IMR-90 (cell line): ENCODE measurements around the gene EPS8. TPM values are rescaled to one million over a fixed set of nuclear protein-coding genes. Genes with fewer than 3 reads are reported as not detected.

Source experiments
- ATAC-seq: fragments of 200-7000 bp; cut with Tn5 transposase; 2 replicates; pipeline ENCODE4 v1.9.1; 2020; ENCODE audit warnings: low read depth, mild to moderate bottlenecking, moderate library complexity
- BruUV-seq: library from RNA; stranded (reverse); fragments of 400-500 nt; replicated peaks from 2 replicates; lab custom pipeline; 2021; lab: Mats Ljungman, UMichigan
- CTCF ChIA-PET: fragments of 300-600 bp; formaldehyde crosslinking; extraction: SDS; loops from one replicate; lab custom pipeline; 2021; ENCODE audit warnings: antibody characterized with exemption; lab: Yijun Ruan, JAX
- POLR2A ChIA-PET: fragments of 300-600 bp; sonication (Branson Sonifier 250); formaldehyde crosslinking; loops from one replicate; lab custom pipeline; 2022; ENCODE audit warnings: antibody characterized with exemption; ENCODE audit not compliant: unreplicated experiment; lab: Charles Lee
- DNase-seq: peaks from one replicate; pipeline ENCODE4 v3.0.0; 2013
- H2AFZ ChIP-seq: replicated peaks from 2 replicates; pipeline ENCODE3; 2013; ENCODE audit warnings: low read length, mild to moderate bottlenecking; ENCODE audit not compliant: poor library complexity
- H2AK5ac ChIP-seq: 2 replicates; pipeline ENCODE4 v1.6.1; 2013; ENCODE audit warnings: low read depth, low read length, inconsistent platforms
- H2AK9ac ChIP-seq: replicated peaks from 2 replicates; pipeline ENCODE3; 2013; ENCODE audit warnings: mild to moderate bottlenecking, low read depth, low read length, moderate library complexity; ENCODE audit not compliant: poor library complexity
- H2BK120ac ChIP-seq: 2 replicates; pipeline ENCODE4 v1.6.1; 2013; ENCODE audit warnings: low read depth, low read length, inconsistent platforms
- H2BK15ac ChIP-seq: 3 replicates; pipeline ENCODE4 v1.6.1; 2013; ENCODE audit warnings: low read depth, low read length, inconsistent platforms
- H2BK20ac ChIP-seq: 2 replicates; pipeline ENCODE4 v1.6.1; 2013; ENCODE audit warnings: low read depth, mild to moderate bottlenecking, inconsistent platforms, low read length, moderate library complexity
- H2BK5ac ChIP-seq: 2 replicates; pipeline ENCODE4 v1.6.1; 2013; ENCODE audit warnings: mild to moderate bottlenecking, low read depth, low read length, inconsistent platforms; ENCODE audit not compliant: poor library complexity, severe bottlenecking
- H3K14ac ChIP-seq: replicated peaks from 2 replicates; pipeline ENCODE4 v1.6.1; 2013; ENCODE audit warnings: low read depth, low read length, inconsistent platforms
- H3K18ac ChIP-seq: 2 replicates; pipeline ENCODE4 v1.6.1; 2013; ENCODE audit warnings: low read depth, low read length, control low read depth
- H3K23ac ChIP-seq: 2 replicates; pipeline ENCODE4 v1.6.1; 2013; ENCODE audit warnings: low read depth, low read length, inconsistent platforms
- H3K27ac ChIP-seq: 2 replicates; pipeline ENCODE4 v1.5.1; 2013; ENCODE audit warnings: mild to moderate bottlenecking, control low read depth, low read length; ENCODE audit not compliant: insufficient read depth
- H3K27me3 ChIP-seq: 2 replicates; pipeline ENCODE4 v1.6.1; 2013; ENCODE audit warnings: low read length; ENCODE audit not compliant: control insufficient read depth, insufficient read depth
- H3K36me3 ChIP-seq: 2 replicates; pipeline ENCODE4 v1.6.1; 2013; ENCODE audit warnings: low read length, mixed read lengths; ENCODE audit not compliant: control insufficient read depth, insufficient read depth
- H3K4ac ChIP-seq: 2 replicates; pipeline ENCODE4 v1.6.1; 2013; ENCODE audit warnings: low read depth, low read length, inconsistent platforms
- H3K4me1 ChIP-seq: 2 replicates; pipeline ENCODE4 v1.6.1; 2013; ENCODE audit warnings: low read length, mixed read lengths; ENCODE audit not compliant: control insufficient read depth, insufficient read depth
- H3K4me2 ChIP-seq: 2 replicates; pipeline ENCODE4 v1.6.1; 2013; ENCODE audit warnings: low read depth, mild to moderate bottlenecking, control low read depth, low read length, moderate library complexity
- H3K4me3 ChIP-seq: 2 replicates; pipeline ENCODE4 v1.5.1; 2013; ENCODE audit warnings: low read depth, mild to moderate bottlenecking, control low read depth, low read length, moderate library complexity; ENCODE audit not compliant: insufficient read depth
- H3K56ac ChIP-seq: 2 replicates; pipeline ENCODE4 v1.6.1; 2013; ENCODE audit warnings: low read length, inconsistent platforms; ENCODE audit not compliant: insufficient read depth; ENCODE audit errors: extremely low read depth
- H3K79me1 ChIP-seq, 2 experiments: 2 replicates each; pipeline ENCODE4 v1.6.1; 2013; ENCODE audit warnings: low read length in 2 of 2, inconsistent platforms in 1 of 2, low read depth in 1 of 2
- H3K9ac ChIP-seq: 2 replicates; pipeline ENCODE4 v1.6.1; 2013; ENCODE audit warnings: low read depth, low read length, control low read depth
- H3K9me1 ChIP-seq: 2 replicates; pipeline ENCODE4 v1.6.1; 2013; ENCODE audit warnings: low read length, inconsistent platforms; ENCODE audit not compliant: insufficient read depth
- H3K9me3 ChIP-seq: 2 replicates; pipeline ENCODE4 v1.6.1; 2013; ENCODE audit warnings: low read length; ENCODE audit not compliant: control insufficient read depth, insufficient read depth
- H4K20me1 ChIP-seq: 2 replicates; pipeline ENCODE4 v1.6.1; 2013; ENCODE audit warnings: low read length, inconsistent platforms; ENCODE audit not compliant: insufficient read depth
- H4K5ac ChIP-seq: 2 replicates; pipeline ENCODE4 v1.6.1; 2013; ENCODE audit warnings: mild to moderate bottlenecking, low read depth, low read length, control low read depth
- H4K8ac ChIP-seq, 2 experiments: 2 replicates each; pipeline ENCODE4 v1.6.1; 2013; ENCODE audit warnings: low read depth in 2 of 2, low read length in 2 of 2, control low read depth in 1 of 2, inconsistent platforms in 1 of 2
- H4K91ac ChIP-seq: 2 replicates; pipeline ENCODE4 v1.6.1; 2013; ENCODE audit warnings: low read depth, low read length, inconsistent platforms; ENCODE audit not compliant: insufficient read depth
- FOS ChIP-seq: fragments of 150-350 bp; IDR thresholded peaks from 2 replicates; pipeline ENCODE4 v1.6.1; 2016; ENCODE audit warnings: low read depth, low read length
- MAFK ChIP-seq: IDR thresholded peaks from 2 replicates; pipeline ENCODE4 v1.6.1; 2012; ENCODE audit warnings: low read depth, low read length, improper control_type of control experiment
- MAZ ChIP-seq: IDR thresholded peaks from 2 replicates; pipeline ENCODE4 v1.6.1; 2012; ENCODE audit warnings: low read depth, mild to moderate bottlenecking, low read length, improper control_type of control experiment, moderate library complexity, borderline replicate concordance
- MXI1 ChIP-seq: IDR thresholded peaks from 2 replicates; pipeline ENCODE4 v1.6.1; 2012; ENCODE audit warnings: low read depth, mild to moderate bottlenecking, low read length, moderate library complexity, borderline replicate concordance
- POLR2A ChIP-seq: IDR thresholded peaks from 2 replicates; pipeline ENCODE4 v1.6.1; 2012; ENCODE audit warnings: mild to moderate bottlenecking, low read depth, low read length
- SMC3 ChIP-seq: fragments of 150-350 bp; IDR thresholded peaks from 2 replicates; pipeline ENCODE4 v1.6.1; 2016; ENCODE audit warnings: low read depth, mild to moderate bottlenecking, antibody characterized with exemption, low read length, moderate library complexity
- USF2 ChIP-seq: fragments of 150-350 bp; IDR thresholded peaks from 2 replicates; pipeline ENCODE4 v1.6.1; 2017; ENCODE audit warnings: mild to moderate bottlenecking, antibody characterized with exemption, low read length, low read depth
- WGBS, 2 experiments: methylation state at CpG; one replicate each; pipeline versions ENCODE4 v1.1.5 to v1.1.7; 2013; ENCODE audit warnings: missing lambda C conversion rate in 2 of 2; ENCODE audit not compliant: insufficient read length in 1 of 2; ENCODE audit errors: extremely low coverage in 2 of 2; 5-methylcytosine and 5-hydroxymethylcytosine counted together
- dilution Hi-C: fragments of 300-500 bp; cut with HindIII; formaldehyde crosslinking; loops from one replicate; pipeline ENCODE4 v1.14.3; 2018; ENCODE audit warnings: low sequenced_read_pairs; ENCODE audit not compliant: unreplicated experiment
- in situ Hi-C: fragments of 300-500 bp; cut with MboI; formaldehyde crosslinking; loops from 3 replicates; pipeline ENCODE4 v1.14.3; 2019; ENCODE audit warnings: low sequenced_read_pairs, inconsistent platforms, mixed read lengths
- intact Hi-C: fragments of 100-400 bp; cut with micrococcal nuclease; formaldehyde crosslinking; loops from 2 replicates; pipeline ENCODE4 v1.10.0; 2022
- polyA plus RNA-seq, 3 experiments: library from polyadenylated mRNA; depleted of rRNA; stranded (reverse); fragments of >200 nt; gene quantifications; 2 replicates each; pipeline ENCODE4 v1.2.3, GENCODE V29; 2012; ENCODE audit warnings: low replicate concordance in 1 of 3
- total RNA-seq: library from RNA; depleted of rRNA; stranded (reverse); fragments of >200 nt; gene quantifications from 2 replicates; pipeline ENCODE4 v1.2.3, GENCODE V29; 2012

Gene EPS8
- total and polyA plus RNA-seq, 2 of the 4 experiments (the other 2 are of a cell fraction) = 45.1 to 104 TPM

DNA sequence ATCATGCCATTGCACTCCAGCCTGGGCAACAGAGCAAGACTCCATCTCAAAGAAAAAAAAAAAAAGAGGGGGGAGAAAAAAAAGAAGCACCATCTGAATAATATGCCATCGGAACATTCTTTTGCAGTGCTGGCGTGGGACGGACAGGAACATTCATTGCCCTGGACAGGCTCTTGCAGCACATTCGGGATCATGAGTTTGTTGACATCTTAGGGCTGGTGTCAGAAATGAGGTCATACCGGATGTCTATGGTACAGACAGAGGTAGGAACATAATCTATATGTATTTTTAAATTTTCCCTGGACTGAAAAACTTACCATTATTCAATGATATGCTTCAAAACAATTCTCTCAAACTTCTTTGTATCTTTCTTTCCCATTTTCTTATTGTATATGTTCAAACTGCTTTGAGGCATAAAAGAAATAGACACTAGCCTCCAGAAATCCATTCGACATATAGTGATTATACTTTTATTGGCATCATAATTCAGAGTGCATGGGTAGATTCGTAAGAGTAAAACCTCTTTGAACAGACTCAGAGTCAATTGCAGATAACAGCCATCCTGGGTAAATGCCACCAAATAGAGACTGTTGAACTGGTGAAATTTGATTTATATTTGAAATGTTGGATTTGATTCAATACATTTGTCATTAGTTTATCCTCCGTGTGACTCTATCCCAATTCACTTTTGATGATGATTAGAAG, 199.7 kb downstream of the EPS8 start:
- no peak overlapping the region for H3K23ac ChIP-seq
- no peak overlapping the region for H3K18ac ChIP-seq
- H4K5ac ChIP-seq = no peak overlapping the region
- in situ Hi-C loops (loop anchor here (5.0 kb wide), 1 partner anchor 57 kb away; no protein-coding TSS in a partner anchor), dilution Hi-C loops (no loop called here), intact Hi-C loops (loop anchor here (1.0 to 10.0 kb wide), 4 partner anchors 199 to 435 kb away; no protein-coding TSS in a partner anchor)
- no TSS peak for BruUV-seq
- no CpG with 5 or more reads among the region's 8 CpGs for WGBS, 2 experiments
- H3K36me3 ChIP-seq = no peaks in the 10 kb centered on the region
- no peaks in the 10 kb centered on the region for H3K79me1 ChIP-seq
- no peak for TF ChIP-seq USF2
- no peak for TF ChIP-seq FOS
- no peak for TF ChIP-seq POLR2A
- TF ChIP-seq MAZ = no peak
- no peak for TF ChIP-seq SMC3
- TF ChIP-seq MAFK = no peak
- TF ChIP-seq MXI1 = no peak
- DNase-seq (no peak), ATAC-seq (no peak)
- no peak overlapping the region for H3K9ac ChIP-seq
- H3K56ac ChIP-seq = no peak overlapping the region
- no peaks in the 10 kb centered on the region for H3K9me1 ChIP-seq
- H2AFZ ChIP-seq = no peak overlapping the region
- no peak overlapping the region for H3K4me2 ChIP-seq
- no peak overlapping the region for H3K4ac ChIP-seq
- H2BK5ac ChIP-seq = no peak overlapping the region
- no peaks in the 10 kb centered on the region for H3K9me3 ChIP-seq
- no peak overlapping the region for H2BK120ac ChIP-seq
- H3K27me3 ChIP-seq = peaks cover 2% of the 10 kb centered on the region; the same call in 1 of the 2 replicates
- ChIA-PET CTCF (interaction anchor here (0.5 to 2.0 kb wide), 7 partner anchors 25 to 351 kb away, joined by 3 to 12 read pairs (median 4); no protein-coding TSS in a partner anchor), POLR2A (no interaction called here)
- H3K4me1 ChIP-seq = no peaks in the 10 kb centered on the region
- H3K4me3 ChIP-seq = no peak overlapping the region
- H3K14ac ChIP-seq = no peak overlapping the region
- no peak overlapping the region for H2AK9ac ChIP-seq
- H4K20me1 ChIP-seq = no peaks in the 10 kb centered on the region
- H3K27ac ChIP-seq = no peak overlapping the region
- no peak overlapping the region for H4K91ac ChIP-seq
- no peak overlapping the region for H2BK20ac ChIP-seq
- H2AK5ac ChIP-seq = no peak overlapping the region
- H2BK15ac ChIP-seq = no peak overlapping the region
- no peak overlapping the region for H4K8ac ChIP-seq
